Mesendoderm (in vitro differentiated cells): ENCODE measurements around the gene CTCFL.

Experiments used
- DNase-seq: peaks from one replicate; pipeline ENCODE4 v3.0.0; 2013
- H2AK5ac ChIP-seq: 2 replicates; pipeline ENCODE4 v1.6.1; 2013; ENCODE audit warnings: low read length, inconsistent platforms
- H2BK120ac ChIP-seq: 2 replicates; pipeline ENCODE4 v1.6.1; 2013; ENCODE audit warnings: low read depth, mild to moderate bottlenecking, low read length, moderate library complexity, mixed read lengths
- H2BK15ac ChIP-seq: replicated peaks from 2 replicates; pipeline ENCODE4 v1.6.1; 2013; ENCODE audit warnings: low read depth, mild to moderate bottlenecking, moderate library complexity
- H2BK5ac ChIP-seq: 2 replicates; pipeline ENCODE4 v1.6.1; 2013; ENCODE audit warnings: low read length, inconsistent platforms
- H3K18ac ChIP-seq: 2 replicates; pipeline ENCODE4 v1.6.1; 2013; ENCODE audit warnings: mild to moderate bottlenecking, low read length, mixed read lengths
- H3K23ac ChIP-seq: one replicate; pipeline ENCODE4 v1.6.1; 2013; ENCODE audit warnings: low read length
- H3K27ac ChIP-seq: 2 replicates; pipeline ENCODE4 v1.5.1; 2013; ENCODE audit warnings: low read depth, mild to moderate bottlenecking, inconsistent platforms, low read length, moderate library complexity
- H3K27me3 ChIP-seq: 2 replicates; pipeline ENCODE4 v1.6.1; 2013; ENCODE audit warnings: low read length, control low read depth, mild to moderate bottlenecking, inconsistent platforms; ENCODE audit not compliant: insufficient read depth, poor library complexity
- H3K36me3 ChIP-seq: 2 replicates; pipeline ENCODE4 v1.6.1; 2013; ENCODE audit warnings: low read length, inconsistent platforms; ENCODE audit not compliant: control insufficient read depth, insufficient read depth
- H3K4ac ChIP-seq: one replicate; pipeline ENCODE4 v1.6.1; 2013; ENCODE audit warnings: low read depth, mild to moderate bottlenecking, low read length, moderate library complexity
- H3K4me1 ChIP-seq: 2 replicates; pipeline ENCODE4 v1.6.1; 2013; ENCODE audit warnings: low read depth, low read length, inconsistent platforms; ENCODE audit not compliant: control insufficient read depth
- H3K4me2 ChIP-seq: 2 replicates; pipeline ENCODE4 v1.6.1; 2013; ENCODE audit warnings: low read length
- H3K4me3 ChIP-seq: 2 replicates; pipeline ENCODE4 v1.5.1; 2013; ENCODE audit warnings: mild to moderate bottlenecking, low read length
- H3K56ac ChIP-seq: one replicate; pipeline ENCODE4 v1.6.1; 2013; ENCODE audit warnings: low read length
- H3K79me1 ChIP-seq: 2 replicates; pipeline ENCODE4 v1.6.1; 2013; ENCODE audit warnings: low read length, inconsistent platforms
- H3K79me2 ChIP-seq: 2 replicates; pipeline ENCODE4 v1.6.1; 2013; ENCODE audit warnings: mild to moderate bottlenecking, low read length; ENCODE audit not compliant: control insufficient read depth, insufficient read depth
- H3K9ac ChIP-seq: 2 replicates; pipeline ENCODE4 v1.6.1; 2013; ENCODE audit warnings: low read length, inconsistent platforms
- H4K5ac ChIP-seq: one replicate; pipeline ENCODE4 v1.6.1; 2013; ENCODE audit warnings: low read length
- H4K8ac ChIP-seq: one replicate; pipeline ENCODE4 v1.6.1; 2013; ENCODE audit warnings: low read depth, mild to moderate bottlenecking, control low read depth, low read length, moderate library complexity
- WGBS: extraction: QIAGEN DNeasy Blood & Tissue Kit; methylation state at CpG from one replicate; pipeline ENCODE4 v1.1.7; 2013; ENCODE audit warnings: low lambda C conversion rate, missing lambda C conversion rate; ENCODE audit not compliant: insufficient coverage; ENCODE audit errors: extremely low coverage; 5-methylcytosine and 5-hydroxymethylcytosine counted together

The CTCFL gene

GRCh38 chr20:57566399-57566798, 41.5 kb upstream of the CTCFL start:
- no peaks in the 10 kb centered on the region for H3K79me1 ChIP-seq
- no CpG with 5 or more reads among the region's 1 CpG for WGBS
- H4K5ac ChIP-seq = no peak overlapping the region
- no peak overlapping the region for H3K4me3 ChIP-seq
- H3K18ac ChIP-seq = no peak overlapping the region
- H3K27ac ChIP-seq = no peak overlapping the region
- H3K27me3 ChIP-seq = no peaks in the 10 kb centered on the region
- H2BK120ac ChIP-seq = no peak overlapping the region
- H2BK5ac ChIP-seq = no peak overlapping the region
- H3K79me2 ChIP-seq = no peaks in the 10 kb centered on the region
- H3K56ac ChIP-seq = no peak overlapping the region
- H3K36me3 ChIP-seq = no peaks in the 10 kb centered on the region
- no peak overlapping the region for H2BK15ac ChIP-seq
- no peak overlapping the region for H3K4ac ChIP-seq
- no peak overlapping the region for H3K9ac ChIP-seq
- no peak for DNase-seq
- no peaks in the 10 kb centered on the region for H3K4me1 ChIP-seq
- no peak overlapping the region for H2AK5ac ChIP-seq
- no peak overlapping the region for H3K4me2 ChIP-seq
- no peak overlapping the region for H3K23ac ChIP-seq
- H4K8ac ChIP-seq = no peak overlapping the region

- H4K8ac ChIP-seq = no peak overlapping the region
- H3K4ac ChIP-seq = no peak overlapping the region
- no peak overlapping the region for H3K18ac ChIP-seq
- H3K27me3 ChIP-seq = no peaks in the 10 kb centered on the region
- no peak overlapping the region for H2BK5ac ChIP-seq
- no peak overlapping the region for H3K4me3 ChIP-seq
- H3K27ac ChIP-seq = no peak overlapping the region
- no peaks in the 10 kb centered on the region for H3K79me1 ChIP-seq
- WGBS = no CpG with 5 or more reads among the region's 11 CpGs
- no peak overlapping the region for H2BK15ac ChIP-seq
- no peaks in the 10 kb centered on the region for H3K4me1 ChIP-seq
- H3K23ac ChIP-seq = no peak overlapping the region
- no peak for DNase-seq
- no peak overlapping the region for H3K56ac ChIP-seq
- H3K9ac ChIP-seq = no peak overlapping the region
- H3K79me2 ChIP-seq = no peaks in the 10 kb centered on the region
- H2BK120ac ChIP-seq = no peak overlapping the region
- no peak overlapping the region for H3K4me2 ChIP-seq
- H3K36me3 ChIP-seq = no peaks in the 10 kb centered on the region
- no peak overlapping the region for H2AK5ac ChIP-seq
- H4K5ac ChIP-seq = no peak overlapping the region
These were observed 40.2 kb upstream of the CTCFL start for GRCh38 chr20:57564951-57565642.

GRCh38 chr20:57564180-57564802, 39.4 kb upstream of the CTCFL start:
- H3K4me1 ChIP-seq = no peaks in the 10 kb centered on the region
- no peak overlapping the region for H4K8ac ChIP-seq
- no peak overlapping the region for H3K4me2 ChIP-seq
- H3K56ac ChIP-seq = no peak overlapping the region
- H3K23ac ChIP-seq = no peak overlapping the region
- no peaks in the 10 kb centered on the region for H3K36me3 ChIP-seq
- no CpG with 5 or more reads among the region's 14 CpGs for WGBS
- no peak overlapping the region for H3K4ac ChIP-seq
- H3K27ac ChIP-seq = no peak overlapping the region
- no peak overlapping the region for H2BK5ac ChIP-seq
- H2BK120ac ChIP-seq = no peak overlapping the region
- no peaks in the 10 kb centered on the region for H3K79me2 ChIP-seq
- no peak overlapping the region for H2AK5ac ChIP-seq
- no peak for DNase-seq
- H3K79me1 ChIP-seq = no peaks in the 10 kb centered on the region
- no peaks in the 10 kb centered on the region for H3K27me3 ChIP-seq
- no peak overlapping the region for H2BK15ac ChIP-seq
- H4K5ac ChIP-seq = no peak overlapping the region
- no peak overlapping the region for H3K18ac ChIP-seq
- H3K4me3 ChIP-seq = no peak overlapping the region
- H3K9ac ChIP-seq = no peak overlapping the region

GRCh38 chr20:57563522-57563921, 38.6 kb upstream of the CTCFL start:
- Histone ChIP-seq H3K27ac (no peak overlapping the region), H3K4me1 (no peaks in the 10 kb centered on the region), H3K4ac (no peak overlapping the region), H3K4me2 (no peak overlapping the region), H3K18ac (no peak overlapping the region), H3K79me2 (no peaks in the 10 kb centered on the region), H2BK120ac (no peak overlapping the region), H2BK5ac (no peak overlapping the region), H4K5ac (no peak overlapping the region), H3K23ac (no peak overlapping the region), H3K79me1 (no peaks in the 10 kb centered on the region), H3K56ac (no peak overlapping the region), H2AK5ac (no peak overlapping the region), H3K36me3 (no peaks in the 10 kb centered on the region), H4K8ac (no peak overlapping the region), H3K4me3 (no peak overlapping the region), H2BK15ac (no peak overlapping the region), H3K9ac (no peak overlapping the region), H3K27me3 (no peaks in the 10 kb centered on the region)
- DNase-seq = no peak
- no CpG with 5 or more reads among the region's 12 CpGs for WGBS

GRCh38 chr20:57562541-57563465, 37.9 kb upstream of the CTCFL start:
- Histone ChIP-seq H3K4me1 (no peaks in the 10 kb centered on the region), H3K23ac (no peak overlapping the region), H2BK120ac (no peak overlapping the region), H3K4me3 (no peak overlapping the region), H3K79me1 (no peaks in the 10 kb centered on the region), H2AK5ac (no peak overlapping the region), H2BK5ac (no peak overlapping the region), H3K27ac (no peak overlapping the region), H3K9ac (no peak overlapping the region), H4K8ac (no peak overlapping the region), H3K4ac (no peak overlapping the region), H3K79me2 (no peaks in the 10 kb centered on the region), H3K27me3 (no peaks in the 10 kb centered on the region), H3K18ac (no peak overlapping the region), H3K56ac (no peak overlapping the region), H3K4me2 (no peak overlapping the region), H3K36me3 (no peaks in the 10 kb centered on the region), H4K5ac (no peak overlapping the region), H2BK15ac (no peak overlapping the region)
- no peak for DNase-seq
- no CpG with 5 or more reads among the region's 35 CpGs for WGBS
